GM23338 (cell line): Measurements from ENCODE around the gene COPS6.

Source experiments
- EZH2 ChIP-seq: fragments of 200-600 bp; sonication (generic); IDR thresholded peaks from one replicate; pipeline ENCODE4 v1.8.0; 2017; ENCODE audit warnings: antibody characterized with exemption, mild to moderate bottlenecking, low read depth; ENCODE audit not compliant: unreplicated experiment
- EZH2phosphoT487 ChIP-seq: fragments of 200-600 bp; sonication (generic); IDR thresholded peaks from one replicate; pipeline ENCODE4 v1.8.1; 2018; ENCODE audit warnings: antibody characterized with exemption; ENCODE audit not compliant: unreplicated experiment
- POLR2AphosphoS5 ChIP-seq: IDR thresholded peaks from 2 replicates; pipeline ENCODE4 v1.6.1; 2016; ENCODE audit warnings: antibody characterized with exemption, low read depth
- TF ChIP-seq, protein P1 (sequence below), 2 experiments: fragments of 200-600 bp in 1 of 2; sonication (generic) in 1 of 2; conservative IDR thresholded peaks; 2 replicates each; pipeline versions ENCODE4 v1.5.1 to v1.6.1; 2016 to 2017; ENCODE audit warnings: antibody characterized with exemption in 2 of 2, low read depth in 2 of 2, mild to moderate bottlenecking in 2 of 2, moderate library complexity in 1 of 2
- TF ChIP-seq, protein P2 (sequence below): IDR thresholded peaks from one replicate; pipeline ENCODE4 v1.6.1; 2018; ENCODE audit warnings: antibody characterized with exemption; ENCODE audit not compliant: unreplicated experiment

GRCh38 chr7:100128637-100128963 lies 39.8 kb downstream of the COPS6 start:
- TF ChIP-seq POLR2AphosphoS5 (no peak), EZH2 (no peak), EZH2phosphoT487 (no peak)
- TF ChIP-seq, protein P1, sequence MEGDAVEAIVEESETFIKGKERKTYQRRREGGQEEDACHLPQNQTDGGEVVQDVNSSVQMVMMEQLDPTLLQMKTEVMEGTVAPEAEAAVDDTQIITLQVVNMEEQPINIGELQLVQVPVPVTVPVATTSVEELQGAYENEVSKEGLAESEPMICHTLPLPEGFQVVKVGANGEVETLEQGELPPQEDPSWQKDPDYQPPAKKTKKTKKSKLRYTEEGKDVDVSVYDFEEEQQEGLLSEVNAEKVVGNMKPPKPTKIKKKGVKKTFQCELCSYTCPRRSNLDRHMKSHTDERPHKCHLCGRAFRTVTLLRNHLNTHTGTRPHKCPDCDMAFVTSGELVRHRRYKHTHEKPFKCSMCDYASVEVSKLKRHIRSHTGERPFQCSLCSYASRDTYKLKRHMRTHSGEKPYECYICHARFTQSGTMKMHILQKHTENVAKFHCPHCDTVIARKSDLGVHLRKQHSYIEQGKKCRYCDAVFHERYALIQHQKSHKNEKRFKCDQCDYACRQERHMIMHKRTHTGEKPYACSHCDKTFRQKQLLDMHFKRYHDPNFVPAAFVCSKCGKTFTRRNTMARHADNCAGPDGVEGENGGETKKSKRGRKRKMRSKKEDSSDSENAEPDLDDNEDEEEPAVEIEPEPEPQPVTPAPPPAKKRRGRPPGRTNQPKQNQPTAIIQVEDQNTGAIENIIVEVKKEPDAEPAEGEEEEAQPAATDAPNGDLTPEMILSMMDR (conservative IDR thresholded peaks at IDR 0.05; ENCODE audit: low read depth in 2 of 2): no peak
- TF ChIP-seq, protein P2, sequence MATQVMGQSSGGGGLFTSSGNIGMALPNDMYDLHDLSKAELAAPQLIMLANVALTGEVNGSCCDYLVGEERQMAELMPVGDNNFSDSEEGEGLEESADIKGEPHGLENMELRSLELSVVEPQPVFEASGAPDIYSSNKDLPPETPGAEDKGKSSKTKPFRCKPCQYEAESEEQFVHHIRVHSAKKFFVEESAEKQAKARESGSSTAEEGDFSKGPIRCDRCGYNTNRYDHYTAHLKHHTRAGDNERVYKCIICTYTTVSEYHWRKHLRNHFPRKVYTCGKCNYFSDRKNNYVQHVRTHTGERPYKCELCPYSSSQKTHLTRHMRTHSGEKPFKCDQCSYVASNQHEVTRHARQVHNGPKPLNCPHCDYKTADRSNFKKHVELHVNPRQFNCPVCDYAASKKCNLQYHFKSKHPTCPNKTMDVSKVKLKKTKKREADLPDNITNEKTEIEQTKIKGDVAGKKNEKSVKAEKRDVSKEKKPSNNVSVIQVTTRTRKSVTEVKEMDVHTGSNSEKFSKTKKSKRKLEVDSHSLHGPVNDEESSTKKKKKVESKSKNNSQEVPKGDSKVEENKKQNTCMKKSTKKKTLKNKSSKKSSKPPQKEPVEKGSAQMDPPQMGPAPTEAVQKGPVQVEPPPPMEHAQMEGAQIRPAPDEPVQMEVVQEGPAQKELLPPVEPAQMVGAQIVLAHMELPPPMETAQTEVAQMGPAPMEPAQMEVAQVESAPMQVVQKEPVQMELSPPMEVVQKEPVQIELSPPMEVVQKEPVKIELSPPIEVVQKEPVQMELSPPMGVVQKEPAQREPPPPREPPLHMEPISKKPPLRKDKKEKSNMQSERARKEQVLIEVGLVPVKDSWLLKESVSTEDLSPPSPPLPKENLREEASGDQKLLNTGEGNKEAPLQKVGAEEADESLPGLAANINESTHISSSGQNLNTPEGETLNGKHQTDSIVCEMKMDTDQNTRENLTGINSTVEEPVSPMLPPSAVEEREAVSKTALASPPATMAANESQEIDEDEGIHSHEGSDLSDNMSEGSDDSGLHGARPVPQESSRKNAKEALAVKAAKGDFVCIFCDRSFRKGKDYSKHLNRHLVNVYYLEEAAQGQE: no peak
